ENCODE data around the gene PTPRZ1.

Gene PTPRZ1

DNA sequence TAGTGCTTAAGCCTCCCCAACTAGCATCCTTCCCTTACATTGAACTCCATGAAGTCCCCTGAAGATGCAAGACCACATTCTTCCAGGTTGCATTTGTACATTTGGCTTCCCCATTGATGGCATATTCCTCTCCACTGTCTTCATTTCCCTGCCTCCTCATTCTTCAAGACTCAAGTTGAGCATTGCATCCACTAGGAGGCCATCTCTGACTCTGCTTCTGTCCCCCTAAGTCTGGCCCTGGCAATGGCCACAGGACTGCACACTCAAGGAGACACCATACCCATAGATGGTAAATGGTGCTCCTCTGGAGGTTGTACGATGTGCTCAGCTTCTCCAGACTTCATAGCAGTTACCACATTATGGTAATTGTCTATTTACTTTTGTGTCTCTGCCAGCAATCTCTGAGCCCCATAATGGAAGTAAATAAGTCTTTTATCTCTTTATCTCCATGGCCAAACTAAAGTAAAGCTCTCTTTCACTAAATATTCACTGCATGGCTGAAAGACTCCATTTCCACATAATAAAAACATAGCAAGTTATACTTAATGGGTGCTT is 112.6 kb downstream of the PTPRZ1 start:
- Histone ChIP-seq H3K36me3 (ENCODE audit: control insufficient read depth in 1 of 2, insufficient read depth in 2 of 2, low read depth in 1 of 2, low read length in 2 of 2) (no peaks in the 10 kb centered on the region), H3K27ac (ENCODE audit: low read length, poor library complexity, severe bottlenecking) (no peak overlapping the region), H2AK5ac (ENCODE audit: low read length, severe bottlenecking) (no peak overlapping the region), H3K18ac (ENCODE audit: low read depth in 1 of 2, low read length in 2 of 2) (no peak overlapping the region), H2BK15ac (ENCODE audit: low read depth, poor library complexity, severe bottlenecking) (no peak overlapping the region), H3K9me3 (ENCODE audit: control insufficient read depth, low read length) (no peaks in the 10 kb centered on the region), H2BK120ac (ENCODE audit: low read depth, low read length) (no peak overlapping the region), H3K4me3 (ENCODE audit: insufficient read depth in 1 of 2, low read depth in 1 of 2, low read length in 2 of 2) (no peak overlapping the region), H4K91ac (ENCODE audit: low read length) (no peak overlapping the region), H4K8ac (ENCODE audit: low read length) (no peak overlapping the region), H2BK12ac (ENCODE audit: low read length in 2 of 2) (no peak overlapping the region), H3K4me1 (ENCODE audit: control insufficient read depth, insufficient read depth, low read depth, low read length) (no peaks in the 10 kb centered on the region), H3K9ac (ENCODE audit: low read length) (no peak overlapping the region), H3K23ac (ENCODE audit: low read length in 2 of 2) (no peak overlapping the region), H3K14ac (ENCODE audit: low read length in 2 of 2) (no peak overlapping the region), H2AFZ (ENCODE audit: low read depth, low read length) (no peak overlapping the region), H3K4ac (ENCODE audit: low read depth in 1 of 2, low read length in 2 of 2) (no peak overlapping the region), H3K79me1 (replicated peaks; ENCODE audit: low read length, poor library complexity, severe bottlenecking) (no peaks in the 10 kb centered on the region), H3K4me2 (ENCODE audit: low read length, poor library complexity, severe bottlenecking) (no peak overlapping the region), H2BK5ac (ENCODE audit: low read depth, low read length, poor library complexity, severe bottlenecking) (no peak overlapping the region), H3K27me3 (ENCODE audit: control insufficient read depth in 1 of 2, insufficient read depth in 1 of 2, low read length in 2 of 2) (no peaks in the 10 kb centered on the region)
- WGBS = 83% methylated on average over 1 of the region's 1 CpG
- DNase-seq = peak; percentile 4

DNA sequence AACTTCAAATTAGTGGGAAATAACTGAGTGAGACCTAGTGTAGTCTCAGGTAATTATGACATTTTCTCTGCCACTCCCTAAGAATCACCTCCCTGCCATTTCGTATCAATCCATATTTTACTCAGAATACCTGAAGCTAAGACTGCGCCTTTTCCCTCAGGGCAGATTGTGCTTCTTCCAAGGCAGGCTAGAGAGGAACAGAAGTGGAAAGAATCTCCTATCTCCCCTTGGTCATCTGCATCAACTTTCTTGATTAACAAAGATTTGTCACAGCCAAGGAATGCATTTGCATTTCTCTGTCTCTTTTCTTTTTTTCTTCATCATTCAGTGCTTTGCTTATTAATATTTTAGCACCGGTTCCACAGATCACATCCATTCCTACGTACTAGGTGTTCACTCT is 119.1 kb downstream of the PTPRZ1 start:
- H4K8ac ChIP-seq (ENCODE audit: low read length) = no peak overlapping the region
- WGBS = 94% methylated on average over 2 of the region's 4 CpGs

GRCh38 chr7:121994625-121995410 is 121.9 kb downstream of the PTPRZ1 start:
- Histone ChIP-seq H3K9ac (ENCODE audit: low read length) (no peak overlapping the region), H2BK15ac (ENCODE audit: low read depth, poor library complexity, severe bottlenecking) (no peak overlapping the region), H3K4me2 (ENCODE audit: low read length, poor library complexity, severe bottlenecking) (no peak overlapping the region), H2BK120ac (ENCODE audit: low read depth, low read length) (no peak overlapping the region), H4K91ac (ENCODE audit: low read length) (no peak overlapping the region), H3K27me3 (ENCODE audit: control insufficient read depth in 1 of 2, insufficient read depth in 1 of 2, low read length in 2 of 2) (no peaks in the 10 kb centered on the region), H3K27ac (ENCODE audit: low read length, poor library complexity, severe bottlenecking) (no peak overlapping the region), H2BK5ac (ENCODE audit: low read depth, low read length, poor library complexity, severe bottlenecking) (no peak overlapping the region), H2AK5ac (ENCODE audit: low read length, severe bottlenecking) (no peak overlapping the region), H3K9me3 (ENCODE audit: control insufficient read depth, low read length) (no peaks in the 10 kb centered on the region), H2BK12ac (ENCODE audit: low read length in 2 of 2) (no peak overlapping the region), H4K8ac (ENCODE audit: low read length) (no peak overlapping the region), H3K23ac (ENCODE audit: low read length in 2 of 2) (no peak overlapping the region), H3K4me1 (ENCODE audit: control insufficient read depth, insufficient read depth, low read depth, low read length) (no peaks in the 10 kb centered on the region), H3K4me3 (ENCODE audit: insufficient read depth in 1 of 2, low read depth in 1 of 2, low read length in 2 of 2) (no peak overlapping the region), H3K14ac (ENCODE audit: low read length in 2 of 2) (no peak overlapping the region), H3K4ac (ENCODE audit: low read depth in 1 of 2, low read length in 2 of 2) (no peak overlapping the region), H2AFZ (ENCODE audit: low read depth, low read length) (no peak overlapping the region), H3K79me1 (replicated peaks; ENCODE audit: low read length, poor library complexity, severe bottlenecking) (no peaks in the 10 kb centered on the region), H3K18ac (ENCODE audit: low read depth in 1 of 2, low read length in 2 of 2) (no peak overlapping the region), H3K36me3 (ENCODE audit: control insufficient read depth in 1 of 2, insufficient read depth in 2 of 2, low read depth in 1 of 2, low read length in 2 of 2) (no peaks in the 10 kb centered on the region)
- peak; percentile 80 for DNase-seq
- 13% methylated on average over 3 of the region's 5 CpGs for WGBS

More for the DNA sequence above, 119.1 kb downstream of the PTPRZ1 start:
- Histone ChIP-seq H2BK12ac (ENCODE audit: low read length in 2 of 2) (no peak overlapping the region), H3K4me1 (ENCODE audit: control insufficient read depth, insufficient read depth, low read depth, low read length) (no peaks in the 10 kb centered on the region), H2BK15ac (ENCODE audit: low read depth, poor library complexity, severe bottlenecking) (no peak overlapping the region), H2AFZ (ENCODE audit: low read depth, low read length) (no peak overlapping the region), H3K27me3 (ENCODE audit: control insufficient read depth in 1 of 2, insufficient read depth in 1 of 2, low read length in 2 of 2) (no peaks in the 10 kb centered on the region), H3K4me3 (ENCODE audit: insufficient read depth in 1 of 2, low read depth in 1 of 2, low read length in 2 of 2) (no peak overlapping the region), H3K4ac (ENCODE audit: low read depth in 1 of 2, low read length in 2 of 2) (no peak overlapping the region), H3K4me2 (ENCODE audit: low read length, poor library complexity, severe bottlenecking) (no peak overlapping the region), H3K79me1 (replicated peaks; ENCODE audit: low read length, poor library complexity, severe bottlenecking) (no peaks in the 10 kb centered on the region), H3K9me3 (ENCODE audit: control insufficient read depth, low read length) (no peaks in the 10 kb centered on the region), H2AK5ac (ENCODE audit: low read length, severe bottlenecking) (no peak overlapping the region), H3K9ac (ENCODE audit: low read length) (no peak overlapping the region), H3K18ac (ENCODE audit: low read depth in 1 of 2, low read length in 2 of 2) (no peak overlapping the region), H4K91ac (ENCODE audit: low read length) (no peak overlapping the region), H2BK5ac (ENCODE audit: low read depth, low read length, poor library complexity, severe bottlenecking) (no peak overlapping the region), H2BK120ac (ENCODE audit: low read depth, low read length) (no peak overlapping the region), H3K14ac (ENCODE audit: low read length in 2 of 2) (no peak overlapping the region), H3K23ac (ENCODE audit: low read length in 2 of 2) (no peak overlapping the region), H3K27ac (ENCODE audit: low read length, poor library complexity, severe bottlenecking) (no peak overlapping the region), H3K36me3 (ENCODE audit: control insufficient read depth in 1 of 2, insufficient read depth in 2 of 2, low read depth in 1 of 2, low read length in 2 of 2) (no peaks in the 10 kb centered on the region)
- no peak for DNase-seq

DNA sequence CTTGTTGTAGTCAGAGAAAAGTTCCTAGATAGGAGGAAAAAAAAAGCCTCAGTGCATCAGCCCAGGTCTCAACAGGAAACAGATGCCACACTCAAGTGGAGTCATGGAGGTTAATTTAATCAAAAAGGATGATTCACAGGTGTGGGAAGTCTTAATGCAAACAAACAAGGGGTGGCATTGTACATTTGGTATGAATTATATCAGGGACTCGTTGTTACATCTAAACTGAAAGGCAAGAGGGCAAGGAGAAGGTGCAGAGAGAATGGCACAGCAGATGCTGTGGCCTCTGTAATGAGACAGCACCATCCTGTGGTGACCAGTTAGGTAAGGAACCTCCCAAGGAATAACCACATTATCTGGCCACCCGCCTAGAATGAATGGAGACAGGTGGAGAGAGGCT is 133.7 kb downstream of the PTPRZ1 start:
- Histone ChIP-seq H4K8ac (ENCODE audit: low read length) (no peak overlapping the region), H3K23ac (ENCODE audit: low read length in 2 of 2) (no peak overlapping the region), H3K14ac (ENCODE audit: low read length in 2 of 2) (no peak overlapping the region), H2BK120ac (ENCODE audit: low read depth, low read length) (no peak overlapping the region), H3K9me3 (ENCODE audit: control insufficient read depth, low read length) (no peaks in the 10 kb centered on the region), H3K79me1 (replicated peaks; ENCODE audit: low read length, poor library complexity, severe bottlenecking) (no peaks in the 10 kb centered on the region), H3K18ac (ENCODE audit: low read depth in 1 of 2, low read length in 2 of 2) (no peak overlapping the region), H2BK5ac (ENCODE audit: low read depth, low read length, poor library complexity, severe bottlenecking) (no peak overlapping the region), H3K4me2 (ENCODE audit: low read length, poor library complexity, severe bottlenecking) (no peak overlapping the region), H3K36me3 (ENCODE audit: control insufficient read depth in 1 of 2, insufficient read depth in 2 of 2, low read depth in 1 of 2, low read length in 2 of 2) (no peaks in the 10 kb centered on the region), H3K4me3 (ENCODE audit: insufficient read depth in 1 of 2, low read depth in 1 of 2, low read length in 2 of 2) (no peak overlapping the region), H2BK15ac (ENCODE audit: low read depth, poor library complexity, severe bottlenecking) (no peak overlapping the region), H4K91ac (ENCODE audit: low read length) (no peak overlapping the region), H3K27me3 (ENCODE audit: control insufficient read depth in 1 of 2, insufficient read depth in 1 of 2, low read length in 2 of 2) (no peaks in the 10 kb centered on the region), H2BK12ac (ENCODE audit: low read length in 2 of 2) (no peak overlapping the region), H2AK5ac (ENCODE audit: low read length, severe bottlenecking) (no peak overlapping the region), H3K27ac (ENCODE audit: low read length, poor library complexity, severe bottlenecking) (no peak overlapping the region), H3K9ac (ENCODE audit: low read length) (no peak overlapping the region), H3K4ac (ENCODE audit: low read depth in 1 of 2, low read length in 2 of 2) (no peak overlapping the region), H3K4me1 (ENCODE audit: control insufficient read depth, insufficient read depth, low read depth, low read length) (no peaks in the 10 kb centered on the region), H2AFZ (ENCODE audit: low read depth, low read length) (no peak overlapping the region)
- WGBS = 0% methylated on average over 2 of the region's 2 CpGs
- DNase-seq = no peak
